Epithelial cell of proximal tubule (primary cell): ENCODE measurements around the gene GOSR1. TPM values are rescaled to one million over a fixed set of nuclear protein-coding genes. Genes with fewer than 3 reads are reported as not detected.
A peak's percentile ranks its signal among the peaks of the same experiment; 100 is the strongest.
"Not testable (repeated sequence)": the region's sequence is repeated elsewhere in the genome, so short reads cannot be mapped to it uniquely, and the experiment has no call there.

Source experiments
- DNase-seq: peaks from one replicate; pipeline ENCODE4 v3.0.0-alpha.2; 2011; ENCODE audit warnings: low read depth
- H3K4me3 ChIP-seq: 2 replicates; pipeline ENCODE4 v1.5.1; 2011; ENCODE audit warnings: low read depth, mild to moderate bottlenecking, low read length
- total RNA-seq: library from RNA; depleted of rRNA; stranded (reverse); fragments of >200 nt; gene quantifications from 2 replicates; pipeline ENCODE4 v1.2.3, GENCODE V29; 2015
- TF ChIP-seq, protein P1 (sequence below): conservative IDR thresholded peaks from 2 replicates; pipeline ENCODE4 v1.5.1; 2012; ENCODE audit warnings: low read depth, mild to moderate bottlenecking, low read length

The GOSR1 gene
- total RNA-seq, 1 donor from 2014 or later, result 26.1 TPM

DNA sequence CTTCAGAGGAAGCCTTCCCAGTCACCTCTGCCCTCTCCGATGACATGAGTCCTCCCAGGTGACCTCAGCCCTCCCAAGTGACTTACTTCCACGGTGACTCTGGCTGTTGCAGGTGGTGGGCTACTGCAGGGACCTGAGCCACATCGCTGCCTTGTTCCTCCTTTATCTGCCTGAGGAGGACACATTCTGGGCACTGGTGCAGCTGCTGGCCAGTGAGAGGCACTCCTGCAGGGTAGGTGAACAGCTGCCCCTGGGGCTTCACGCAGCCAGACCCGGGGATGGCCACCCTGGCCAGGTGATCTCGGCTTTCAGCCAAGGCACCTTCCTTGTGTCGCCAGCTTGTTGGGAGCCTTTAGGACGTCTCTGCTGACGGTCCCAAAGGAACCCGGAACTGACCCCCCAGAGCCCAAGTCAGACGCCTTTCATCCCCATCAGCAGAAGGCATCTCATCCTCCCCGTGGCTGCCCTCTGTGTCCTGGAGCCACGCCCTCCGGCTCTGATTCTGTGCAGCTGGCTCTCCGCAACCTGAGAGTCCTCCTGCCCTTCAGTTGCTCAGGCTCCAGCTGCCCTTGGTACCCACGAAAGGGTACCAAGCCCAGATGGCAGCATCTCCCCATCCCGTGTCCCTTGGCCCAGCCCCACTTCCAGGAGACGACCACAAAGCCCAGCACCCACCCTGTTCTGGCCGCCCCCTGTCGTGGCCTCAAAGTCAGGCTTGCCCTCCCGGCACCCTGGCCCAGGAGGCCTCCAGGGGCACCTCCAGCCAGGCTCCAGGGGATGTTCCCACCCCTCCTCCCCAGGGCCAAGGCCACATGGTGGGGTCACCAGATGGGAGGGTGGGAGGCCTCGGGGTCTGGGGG is 81.7 kb downstream of the GOSR1 start:
- no peak overlapping the region for H3K4me3 ChIP-seq
- DNase-seq, result no peak
- TF ChIP-seq, protein P1, sequence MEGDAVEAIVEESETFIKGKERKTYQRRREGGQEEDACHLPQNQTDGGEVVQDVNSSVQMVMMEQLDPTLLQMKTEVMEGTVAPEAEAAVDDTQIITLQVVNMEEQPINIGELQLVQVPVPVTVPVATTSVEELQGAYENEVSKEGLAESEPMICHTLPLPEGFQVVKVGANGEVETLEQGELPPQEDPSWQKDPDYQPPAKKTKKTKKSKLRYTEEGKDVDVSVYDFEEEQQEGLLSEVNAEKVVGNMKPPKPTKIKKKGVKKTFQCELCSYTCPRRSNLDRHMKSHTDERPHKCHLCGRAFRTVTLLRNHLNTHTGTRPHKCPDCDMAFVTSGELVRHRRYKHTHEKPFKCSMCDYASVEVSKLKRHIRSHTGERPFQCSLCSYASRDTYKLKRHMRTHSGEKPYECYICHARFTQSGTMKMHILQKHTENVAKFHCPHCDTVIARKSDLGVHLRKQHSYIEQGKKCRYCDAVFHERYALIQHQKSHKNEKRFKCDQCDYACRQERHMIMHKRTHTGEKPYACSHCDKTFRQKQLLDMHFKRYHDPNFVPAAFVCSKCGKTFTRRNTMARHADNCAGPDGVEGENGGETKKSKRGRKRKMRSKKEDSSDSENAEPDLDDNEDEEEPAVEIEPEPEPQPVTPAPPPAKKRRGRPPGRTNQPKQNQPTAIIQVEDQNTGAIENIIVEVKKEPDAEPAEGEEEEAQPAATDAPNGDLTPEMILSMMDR, result no peak

DNA sequence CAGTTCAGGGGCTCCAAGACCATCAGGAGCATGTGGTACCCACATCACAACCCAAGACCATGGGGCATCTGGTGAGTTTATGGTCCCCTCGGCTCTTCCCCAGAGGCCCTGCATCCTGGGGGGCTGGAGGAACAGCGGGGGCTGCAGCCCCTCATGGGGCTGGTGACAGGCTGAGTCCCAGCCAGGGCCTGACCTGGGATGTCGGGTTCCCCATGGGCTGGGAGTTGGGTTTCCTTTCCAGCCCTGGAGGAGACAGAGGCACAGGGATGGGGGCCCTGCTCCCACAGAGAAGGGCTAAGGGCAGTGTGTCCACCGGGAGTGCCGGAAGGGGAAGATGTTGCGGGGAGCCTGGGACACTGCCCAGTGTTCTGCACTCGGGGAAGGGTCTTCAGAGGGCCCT is 82.4 kb downstream of the GOSR1 start:
- TF ChIP-seq, protein P1, result no peak
- DNase-seq, result no peak
- no peak overlapping the region for H3K4me3 ChIP-seq

DNA sequence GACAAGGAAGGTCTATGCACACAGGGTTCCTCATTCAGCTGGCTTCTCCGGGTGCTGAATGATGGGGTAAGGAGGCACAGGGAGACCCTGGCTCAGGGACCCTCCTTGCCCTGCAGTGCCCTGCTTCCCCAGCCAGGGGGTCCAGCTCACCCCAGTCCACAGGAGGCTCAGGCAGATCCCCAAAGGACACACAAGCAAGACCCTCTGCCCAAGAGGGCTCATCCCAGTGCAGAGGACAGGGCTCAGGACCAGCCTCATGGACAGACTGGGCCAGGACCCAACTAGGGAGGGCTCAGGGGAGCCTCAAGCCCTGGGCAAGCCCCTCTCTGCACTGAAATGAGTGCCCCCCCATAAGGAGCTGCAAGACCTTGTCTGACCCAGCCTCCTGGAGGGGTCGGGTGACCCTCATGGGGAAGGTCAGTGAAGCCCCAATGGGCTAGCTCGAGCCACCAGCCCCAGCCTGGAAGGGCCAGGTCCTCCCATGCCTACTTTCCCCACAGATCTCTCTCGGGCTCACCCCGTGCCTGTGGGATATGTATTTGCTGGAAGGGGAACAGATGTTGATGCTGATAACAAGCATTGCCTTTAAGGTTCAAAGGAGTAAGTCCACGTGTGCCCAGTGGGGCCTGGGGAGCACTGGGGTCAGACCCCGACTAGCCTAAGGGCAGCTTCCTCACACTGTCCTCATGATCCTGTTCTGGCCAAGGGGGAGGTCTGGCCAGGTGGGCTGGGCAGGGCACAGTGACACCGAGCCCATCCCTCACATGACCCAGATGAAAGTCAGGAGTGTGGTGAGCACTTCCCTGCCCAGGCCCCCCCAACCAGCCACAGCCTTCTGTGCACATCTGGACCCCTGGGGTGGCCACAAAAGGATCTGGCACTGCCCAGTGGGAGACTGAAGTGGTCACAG is 83.2 kb downstream of the GOSR1 start:
- not testable (repeated sequence) for DNase-seq

DNA sequence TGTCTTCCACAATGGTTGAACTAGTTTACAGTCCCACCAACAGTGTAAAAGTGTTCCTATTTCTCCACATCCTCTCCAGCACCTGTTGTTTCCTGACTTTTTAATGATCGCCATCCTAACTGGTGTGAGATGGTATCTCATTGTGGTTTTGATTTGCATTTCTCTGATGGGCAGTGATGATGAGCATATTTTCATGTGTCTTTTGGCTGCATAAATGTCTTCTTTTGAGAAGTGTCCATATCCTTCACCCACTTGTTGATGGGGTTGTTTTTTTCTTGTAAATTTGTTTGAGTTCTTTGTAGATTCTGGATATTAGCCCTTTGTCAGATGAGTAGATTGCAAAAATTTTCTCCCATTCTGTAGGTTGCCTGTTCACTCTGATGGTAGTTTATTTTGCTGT is 84.6 kb downstream of the GOSR1 start:
- H3K4me3 ChIP-seq, result not testable (repeated sequence)

More for the DNA sequence above, 83.2 kb downstream of the GOSR1 start:
- not testable (repeated sequence) for H3K4me3 ChIP-seq

DNA sequence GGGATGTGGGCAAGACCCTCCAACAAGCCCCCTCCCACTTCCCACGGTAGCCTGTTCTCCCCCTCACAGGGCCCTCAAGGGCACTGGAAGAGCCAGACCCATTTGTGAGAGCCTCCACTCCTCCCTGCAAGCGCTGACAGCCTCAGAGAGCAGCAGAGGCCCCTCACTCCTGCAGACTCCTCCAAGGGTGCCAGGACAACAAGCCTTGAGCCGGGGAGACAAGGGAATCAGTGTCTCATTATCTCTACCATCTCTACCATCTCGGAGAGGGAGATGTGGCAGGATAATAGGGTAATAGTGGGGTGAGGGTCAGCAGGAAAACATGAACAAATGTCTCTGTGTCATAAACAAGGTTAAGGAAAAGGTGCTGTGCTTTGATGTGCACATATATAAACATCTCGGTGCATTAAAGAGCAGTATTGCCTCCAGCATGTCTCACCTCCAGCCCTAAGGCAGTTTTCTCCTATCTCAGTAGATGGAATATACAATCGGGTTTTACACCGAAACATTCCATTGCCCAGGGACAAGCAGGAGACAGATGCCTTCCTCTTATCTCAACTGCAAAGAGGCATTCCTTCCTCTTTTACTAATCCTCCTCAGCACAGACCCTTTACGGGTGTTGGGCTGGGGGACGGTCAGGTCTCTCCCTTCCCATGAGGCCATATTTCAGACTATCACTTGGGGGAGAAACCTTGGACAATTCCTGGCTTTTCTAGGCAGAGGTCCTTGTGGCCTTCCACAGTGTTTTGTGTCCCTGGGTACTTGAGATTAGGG is 86.1 kb downstream of the GOSR1 start:
- not testable (repeated sequence) for H3K4me3 ChIP-seq, DNase-seq

More for the DNA sequence above, 84.6 kb downstream of the GOSR1 start:
- not testable (repeated sequence) for DNase-seq

DNA sequence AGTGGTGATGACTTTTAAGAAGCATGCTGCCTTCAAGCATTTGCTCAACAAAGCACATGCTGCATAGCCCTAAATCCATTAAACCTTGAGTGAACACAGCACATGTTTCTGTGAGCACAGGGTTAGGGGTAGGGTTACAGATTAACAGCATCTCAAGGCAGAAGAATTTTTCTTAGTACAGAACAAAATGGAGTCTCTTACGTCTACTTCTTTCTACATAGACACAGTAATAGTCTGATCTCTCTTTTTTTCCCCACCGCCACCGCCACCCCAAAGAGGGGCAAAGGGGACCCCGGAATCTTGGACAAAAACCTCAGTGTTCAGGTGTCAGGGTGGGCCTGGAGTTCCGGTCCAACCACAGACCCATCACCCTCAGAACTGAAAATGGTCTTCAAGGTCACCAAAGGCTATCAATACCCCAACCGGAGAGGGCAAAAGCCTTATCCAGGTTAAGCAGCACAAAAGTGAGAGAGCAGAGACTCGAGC is 86.7 kb downstream of the GOSR1 start:
- DNase-seq, result peak; percentile 19

DNA sequence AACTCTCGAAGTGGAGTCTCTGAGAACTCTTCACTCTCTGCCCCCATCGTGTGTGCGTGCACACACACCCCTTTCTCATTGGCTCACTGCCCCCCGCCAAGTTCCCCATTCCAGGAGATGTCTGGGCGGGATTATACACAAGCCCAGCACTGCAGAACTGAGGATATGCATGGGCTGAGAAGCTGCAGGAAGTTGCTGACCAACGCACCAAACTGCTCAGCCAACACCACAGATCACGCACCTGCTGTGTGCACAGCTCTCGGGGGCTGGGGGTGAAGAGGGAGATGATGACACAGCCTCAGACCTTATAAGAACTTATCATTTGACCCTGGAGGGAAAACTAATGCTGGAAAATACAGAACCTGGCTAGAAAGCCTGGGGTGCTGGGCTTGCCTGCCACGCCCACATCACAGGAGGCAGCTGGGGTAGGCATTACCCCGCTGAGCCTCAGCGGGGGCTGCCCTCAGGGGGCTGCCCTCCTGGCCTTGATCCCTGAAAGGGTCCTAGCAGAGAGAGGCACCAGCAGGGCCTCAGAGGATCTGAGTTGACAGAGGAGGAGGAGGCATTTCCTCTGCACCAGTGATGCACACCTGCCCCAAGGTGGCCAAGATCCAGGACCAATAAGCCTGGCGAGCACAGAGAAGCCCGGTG is 87.3 kb downstream of the GOSR1 start:
- DNase-seq, H3K4me3 ChIP-seq: not testable (repeated sequence)

More for the DNA sequence above, 86.7 kb downstream of the GOSR1 start:
- not testable (repeated sequence) for H3K4me3 ChIP-seq

DNA sequence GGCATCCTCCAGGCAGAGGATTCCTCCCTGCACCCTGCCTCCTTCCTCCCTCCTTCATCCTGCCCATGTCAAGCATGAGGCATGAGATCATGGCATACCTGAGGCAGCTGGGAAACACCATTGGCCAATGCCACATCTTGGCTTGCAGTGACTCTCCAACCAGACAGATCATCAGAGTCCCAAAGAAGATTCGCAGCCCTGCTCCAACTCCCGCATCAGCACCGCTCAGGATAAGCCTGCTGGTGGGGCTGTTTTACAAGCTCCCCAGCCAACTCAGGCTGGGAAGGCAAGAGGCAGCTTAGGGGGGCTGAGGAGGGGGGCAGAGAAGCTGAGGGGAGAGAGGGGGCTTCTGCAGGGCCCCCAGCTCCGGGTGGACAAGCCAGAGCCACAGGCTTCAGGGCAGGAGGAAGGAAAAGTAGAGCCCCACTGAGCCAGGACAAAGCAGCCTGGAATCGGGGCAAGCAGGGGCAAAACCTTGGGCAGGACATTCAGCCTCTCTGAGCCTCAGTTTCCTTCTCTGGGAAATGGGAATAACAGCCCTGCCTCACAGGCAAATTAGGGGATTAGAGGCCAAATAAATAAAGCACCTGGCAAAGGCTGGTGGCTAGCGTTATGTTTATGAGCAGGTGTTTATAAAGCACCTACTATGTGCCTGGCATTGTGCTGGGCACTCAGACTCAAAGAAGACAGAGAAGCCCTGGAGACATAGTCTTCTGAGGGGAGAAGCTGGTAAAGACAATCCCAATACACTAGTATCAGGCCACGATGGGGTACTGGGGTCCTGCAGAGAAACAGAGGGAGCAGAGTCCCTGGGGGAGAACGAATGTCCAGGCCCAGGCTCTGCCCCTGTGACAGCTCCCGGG is 88.1 kb downstream of the GOSR1 start:
- TF ChIP-seq, protein P1, result peak; percentile 6
- H3K4me3 ChIP-seq, result no peak overlapping the region
- no peak for DNase-seq

DNA sequence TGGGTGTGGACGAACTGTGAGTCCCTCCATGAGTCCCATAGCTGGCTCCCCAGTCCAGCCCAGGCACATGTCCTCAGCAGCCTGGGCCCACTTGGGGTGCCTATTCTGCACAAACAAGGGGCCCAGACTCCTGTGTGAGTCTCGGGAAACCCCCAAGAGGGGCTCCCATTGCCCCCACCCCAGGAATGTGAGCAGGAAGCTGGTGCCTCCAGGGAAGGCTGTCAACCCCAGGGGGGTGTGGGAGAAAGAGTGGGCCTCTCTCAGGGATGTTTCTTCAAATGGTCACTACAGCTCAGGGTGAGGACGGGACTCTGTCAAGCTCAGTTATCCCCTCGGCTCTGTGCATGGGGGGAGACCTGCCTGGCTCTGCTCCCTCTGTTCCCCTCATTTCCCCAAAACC is 88.9 kb downstream of the GOSR1 start:
- not testable (repeated sequence) for H3K4me3 ChIP-seq, DNase-seq

DNA sequence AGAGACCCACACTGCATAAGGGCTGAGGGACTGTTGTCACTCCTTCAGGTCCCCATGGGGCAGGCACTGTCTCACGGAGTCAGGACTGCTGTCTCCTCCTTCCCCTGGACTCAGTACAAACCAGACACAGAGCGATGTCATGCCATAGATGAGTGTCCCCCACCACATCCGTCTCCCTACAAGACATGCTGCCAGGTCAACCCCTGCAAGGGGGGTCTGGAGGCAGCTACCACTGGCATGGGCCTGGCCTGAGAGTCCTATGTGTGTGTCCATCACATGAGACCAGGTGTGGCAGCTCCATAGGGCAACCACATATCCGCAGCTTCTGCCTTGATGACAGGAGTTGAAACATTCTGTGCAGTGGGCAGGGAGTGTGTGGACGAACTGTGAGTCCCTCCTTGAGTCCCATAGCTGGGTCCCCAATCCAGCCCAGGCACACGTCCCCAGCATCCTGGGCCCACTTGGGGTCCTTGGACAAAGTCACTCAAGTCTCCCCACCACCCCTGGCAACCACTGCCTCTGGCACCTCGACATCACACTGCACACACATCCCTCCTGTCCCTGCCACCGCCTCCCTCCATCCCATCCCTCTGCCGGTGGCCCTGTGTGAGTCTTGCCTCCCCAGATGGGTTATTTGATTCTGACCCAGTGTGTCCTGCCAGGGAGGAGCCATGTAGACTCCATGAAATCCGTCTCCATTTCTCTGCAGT is 89.5 kb downstream of the GOSR1 start:
- H3K4me3 ChIP-seq, DNase-seq: not testable (repeated sequence)
